Subcutaneous adipose tissue (tissue), 4 donors: ENCODE data around the gene MRPL40. TPM values are rescaled to one million over a fixed set of nuclear protein-coding genes. Genes with fewer than 3 reads are reported as not detected.

Experiments
- total RNA-seq, 4 donors: library from RNA; depleted of rRNA; stranded (reverse); fragments of >200 nt; gene quantifications; one replicate each; pipeline ENCODE4 v1.1.0, GENCODE V29; 2016
- TF ChIP-seq, protein P1 (sequence below): fragments of 450-650 bp; IDR thresholded peaks from one replicate; pipeline ENCODE4 v1.5.1; 2016; ENCODE audit warnings: low read depth, mild to moderate bottlenecking, control low read depth, antibody characterized with exemption, moderate library complexity

The MRPL40 gene
- total RNA-seq, 4 donors from 2014 or later = 21.8 to 28.8 (median 25.5) TPM

DNA sequence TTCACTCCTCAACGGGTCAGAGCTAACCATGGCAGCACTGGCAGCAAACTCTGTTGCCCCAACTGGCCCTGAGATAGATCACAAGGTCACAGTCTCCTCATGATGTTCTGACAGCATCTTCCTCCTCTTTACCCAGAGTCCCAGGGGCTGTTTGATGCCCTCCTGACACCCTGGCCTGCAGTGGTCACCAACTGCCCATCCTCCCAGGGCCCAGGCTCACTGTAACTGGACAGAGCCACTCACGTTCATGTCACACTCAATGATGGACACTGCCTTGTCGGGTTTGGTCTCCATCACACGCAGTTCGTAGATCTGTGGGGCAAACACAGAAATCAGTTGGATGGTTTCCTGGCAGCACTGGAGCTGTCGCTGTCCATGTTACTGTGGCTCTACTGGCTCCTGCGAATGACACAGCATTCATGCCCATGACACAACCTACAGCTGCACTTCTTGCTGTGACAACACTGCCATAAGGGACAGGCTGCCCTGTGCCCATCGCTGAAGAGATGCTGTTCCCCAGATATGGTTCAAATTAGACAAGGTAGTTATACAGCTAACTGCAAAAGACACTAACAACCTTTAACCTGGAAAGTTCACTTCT, 25.6 kb downstream of the MRPL40 start:
- TF ChIP-seq, protein P1, sequence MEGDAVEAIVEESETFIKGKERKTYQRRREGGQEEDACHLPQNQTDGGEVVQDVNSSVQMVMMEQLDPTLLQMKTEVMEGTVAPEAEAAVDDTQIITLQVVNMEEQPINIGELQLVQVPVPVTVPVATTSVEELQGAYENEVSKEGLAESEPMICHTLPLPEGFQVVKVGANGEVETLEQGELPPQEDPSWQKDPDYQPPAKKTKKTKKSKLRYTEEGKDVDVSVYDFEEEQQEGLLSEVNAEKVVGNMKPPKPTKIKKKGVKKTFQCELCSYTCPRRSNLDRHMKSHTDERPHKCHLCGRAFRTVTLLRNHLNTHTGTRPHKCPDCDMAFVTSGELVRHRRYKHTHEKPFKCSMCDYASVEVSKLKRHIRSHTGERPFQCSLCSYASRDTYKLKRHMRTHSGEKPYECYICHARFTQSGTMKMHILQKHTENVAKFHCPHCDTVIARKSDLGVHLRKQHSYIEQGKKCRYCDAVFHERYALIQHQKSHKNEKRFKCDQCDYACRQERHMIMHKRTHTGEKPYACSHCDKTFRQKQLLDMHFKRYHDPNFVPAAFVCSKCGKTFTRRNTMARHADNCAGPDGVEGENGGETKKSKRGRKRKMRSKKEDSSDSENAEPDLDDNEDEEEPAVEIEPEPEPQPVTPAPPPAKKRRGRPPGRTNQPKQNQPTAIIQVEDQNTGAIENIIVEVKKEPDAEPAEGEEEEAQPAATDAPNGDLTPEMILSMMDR = no peak

DNA sequence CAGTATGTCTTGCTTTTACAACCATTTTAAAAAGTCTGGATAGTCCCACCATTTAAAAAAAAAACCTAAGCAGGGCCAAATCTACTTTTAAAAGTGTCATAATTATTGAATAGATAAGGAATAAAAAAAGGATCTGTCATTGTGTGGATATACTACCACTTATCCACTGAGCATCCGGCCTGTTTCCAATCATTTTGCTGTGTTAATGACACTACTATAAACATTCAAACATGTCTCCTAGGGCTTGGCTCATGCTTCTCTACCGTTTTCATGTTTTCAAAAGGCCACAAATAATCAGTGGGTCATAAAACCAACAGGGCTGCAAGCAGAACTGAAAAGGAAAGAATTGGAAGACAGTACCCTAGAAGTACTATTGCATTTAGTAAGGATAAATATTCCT, 27.7 kb downstream of the MRPL40 start:
- TF ChIP-seq, protein P1 = no peak

DNA sequence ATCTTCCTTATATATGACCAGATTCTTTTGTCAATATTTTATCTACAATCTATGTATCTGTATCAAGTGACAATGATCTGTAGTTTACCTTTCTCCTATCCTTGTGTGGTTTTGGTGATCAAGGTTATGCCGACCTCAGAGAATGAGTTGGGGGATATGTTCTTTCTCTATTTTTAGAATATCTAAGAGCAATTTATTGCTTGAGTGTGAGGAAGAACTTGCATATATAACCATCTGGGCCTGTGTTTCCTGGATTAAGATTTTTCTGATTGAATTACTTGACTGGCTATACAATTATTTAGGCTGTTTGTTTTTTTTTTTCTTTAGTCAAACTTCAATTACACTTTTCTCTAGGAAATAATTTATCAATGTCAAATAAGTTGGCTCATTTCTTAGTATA, 29.2 kb downstream of the MRPL40 start:
- TF ChIP-seq, protein P1 = no peak

DNA sequence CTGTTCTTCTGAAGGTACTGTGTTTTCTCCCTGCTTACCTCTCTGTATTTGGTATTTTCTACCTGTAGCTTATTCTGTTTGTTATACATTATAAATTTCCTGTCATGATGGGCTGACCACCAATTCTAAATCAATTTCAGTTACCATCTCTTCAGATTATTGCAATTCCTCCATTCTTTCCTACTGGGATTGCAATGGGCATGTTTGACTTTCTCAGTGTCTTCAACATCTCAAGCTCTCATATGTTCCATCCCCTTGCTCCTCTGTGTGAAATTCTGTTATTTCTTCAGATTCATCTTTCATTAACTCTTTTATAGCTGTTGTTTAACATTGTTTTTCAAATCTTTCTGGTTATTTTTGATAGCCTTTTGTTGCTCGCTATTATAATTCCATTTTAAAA, 30.7 kb downstream of the MRPL40 start:
- TF ChIP-seq, protein P1 = no peak

DNA sequence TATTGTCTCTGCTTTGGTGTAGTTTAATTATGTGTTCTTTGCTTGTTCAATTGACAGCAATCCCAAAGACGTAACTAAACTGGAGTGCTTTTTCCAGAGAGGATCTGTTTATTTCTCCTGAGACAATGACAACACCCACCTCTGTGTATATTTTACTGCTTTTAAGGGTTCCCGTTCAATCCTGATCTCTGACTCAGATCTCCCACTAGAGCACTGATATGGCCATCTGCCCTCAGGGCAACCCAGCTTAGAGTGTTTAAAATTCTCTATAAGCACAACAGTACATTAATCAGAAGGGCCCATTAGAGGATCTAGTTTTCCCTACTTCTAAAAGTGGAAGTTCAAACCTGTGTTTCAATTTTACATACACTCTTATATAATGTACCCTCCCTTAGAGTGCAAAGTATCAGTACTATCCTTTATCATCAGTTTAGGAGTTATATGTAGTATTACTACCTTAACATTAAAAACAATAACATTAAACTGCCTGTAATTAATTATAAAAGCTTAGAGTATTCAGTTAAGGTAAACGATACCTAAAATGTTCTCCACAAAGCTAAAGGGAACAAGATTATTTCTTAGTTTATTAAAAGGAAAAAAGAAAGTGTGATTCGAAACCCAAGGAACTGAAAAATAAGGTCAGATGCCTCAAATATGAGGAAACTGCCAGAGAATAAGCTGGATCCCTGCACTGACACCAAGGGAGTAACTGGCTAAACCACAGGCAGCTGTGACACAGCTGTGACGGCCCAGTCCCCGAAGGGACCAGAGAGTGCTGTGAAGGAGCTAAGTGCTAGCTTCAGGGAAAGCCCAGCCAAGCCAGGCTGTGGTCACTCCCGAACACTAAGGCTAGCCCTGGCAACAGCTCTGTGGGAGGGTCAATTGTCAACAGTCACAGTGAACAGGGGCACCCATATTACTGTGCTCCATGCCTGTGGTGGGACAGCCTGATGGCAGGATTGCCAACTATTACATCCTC, 31.4 kb downstream of the MRPL40 start:
- TF ChIP-seq, protein P1 = no peak

DNA sequence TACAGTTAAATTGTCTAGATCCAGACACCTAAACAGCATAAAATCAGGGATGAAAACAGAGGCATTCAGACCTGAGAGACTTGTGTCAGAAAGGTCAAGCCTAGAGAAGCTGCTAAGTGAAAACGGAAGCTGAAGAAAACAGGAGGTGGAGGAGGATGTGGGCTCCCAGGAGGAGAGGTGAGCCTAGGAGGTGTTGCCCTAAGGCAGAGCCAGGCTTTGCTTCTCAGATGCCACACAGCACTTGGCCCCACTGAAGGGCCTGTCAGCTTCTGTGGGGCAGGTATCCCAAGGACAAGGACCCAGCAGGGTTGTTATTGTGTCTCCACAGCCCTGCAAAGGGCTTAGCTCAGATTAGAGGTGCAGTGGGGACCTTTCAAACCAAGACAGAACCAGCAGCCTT, 32.2 kb downstream of the MRPL40 start:
- TF ChIP-seq, protein P1 = no peak

DNA sequence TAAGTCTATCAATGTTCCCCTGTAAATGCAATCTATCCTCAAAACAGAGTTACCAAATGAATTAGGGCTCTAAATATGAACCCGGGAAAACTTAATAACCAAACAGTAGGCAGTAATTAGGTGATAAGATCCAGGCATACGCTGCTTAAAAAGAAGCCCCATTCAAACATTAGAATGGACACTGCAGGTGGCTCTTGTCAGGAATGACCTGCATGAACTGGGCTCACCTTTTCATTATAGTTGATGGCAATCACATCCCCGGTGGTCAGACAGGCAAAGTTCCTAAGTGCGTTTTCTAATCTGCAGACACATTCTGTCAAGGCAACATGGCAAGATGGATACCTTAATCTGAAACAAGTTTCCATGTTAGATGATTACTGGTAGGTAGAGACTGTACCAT, 32.6 kb downstream of the MRPL40 start:
- TF ChIP-seq, protein P1 = no peak
